ENCODE measurements around the gene HMG20A. TPM values are rescaled to one million over a fixed set of nuclear protein-coding genes. Genes with fewer than 3 reads are reported as not detected.

Gene HMG20A
- total RNA-seq, 6 experiments from 2014 or later, result 26.6 to 30.5 (median 28.3) TPM

- H3K9me3 Mint-ChIP-seq, result no peaks in the 10 kb centered on the region
- peaks cover 3% of the 10 kb centered on the region for H3K27me3 Mint-ChIP-seq (ENCODE audit: insufficient read depth)
- no peaks in the 10 kb centered on the region for H3K4me1 Mint-ChIP-seq (ENCODE audit: low read depth)
- H3K27ac Mint-ChIP-seq, result no peak overlapping the region
- no peak for TF ChIP-seq CTCF (IDR thresholded peaks at IDR 0.05)
- no peak overlapping the region for H3K4me3 Mint-ChIP-seq
- no peak for DNase-seq
- no peaks in the 10 kb centered on the region for H3K36me3 Mint-ChIP-seq (ENCODE audit: low read depth)
These were observed 95.4 kb downstream of the HMG20A start for GRCh38 chr15:77516076-77516475.

GRCh38 chr15:77516786-77517185, 96.1 kb downstream of the HMG20A start:
- H3K4me3 Mint-ChIP-seq, result no peak overlapping the region
- DNase-seq, result no peak
- no peaks in the 10 kb centered on the region for H3K4me1 Mint-ChIP-seq (ENCODE audit: low read depth)
- no peaks in the 10 kb centered on the region for H3K9me3 Mint-ChIP-seq
- H3K27ac Mint-ChIP-seq, result no peak overlapping the region
- no peaks in the 10 kb centered on the region for H3K36me3 Mint-ChIP-seq (ENCODE audit: low read depth)
- TF ChIP-seq CTCF (IDR thresholded peaks at IDR 0.05), result no peak
- H3K27me3 Mint-ChIP-seq (ENCODE audit: insufficient read depth), result peaks cover 3% of the 10 kb centered on the region

- DNase-seq, result no peak
- no peak for TF ChIP-seq CTCF (IDR thresholded peaks at IDR 0.05)
- Mint-ChIP-seq H3K27ac (no peak overlapping the region), H3K4me1 (ENCODE audit: low read depth) (no peaks in the 10 kb centered on the region), H3K9me3 (no peaks in the 10 kb centered on the region), H3K27me3 (ENCODE audit: insufficient read depth) (peaks cover 3% of the 10 kb centered on the region), H3K36me3 (ENCODE audit: low read depth) (no peaks in the 10 kb centered on the region), H3K4me3 (no peak overlapping the region)
These were observed 96.9 kb downstream of the HMG20A start for GRCh38 chr15:77517579-77517978.

GRCh38 chr15:77518458-77518857, 97.8 kb downstream of the HMG20A start:
- Mint-ChIP-seq H3K9me3 (no peaks in the 10 kb centered on the region), H3K27ac (no peak overlapping the region), H3K27me3 (ENCODE audit: insufficient read depth) (peaks cover 4% of the 10 kb centered on the region), H3K4me3 (no peak overlapping the region), H3K36me3 (ENCODE audit: low read depth) (no peaks in the 10 kb centered on the region), H3K4me1 (ENCODE audit: low read depth) (no peaks in the 10 kb centered on the region)
- no peak for DNase-seq
- TF ChIP-seq CTCF (IDR thresholded peaks at IDR 0.05), result no peak

- Mint-ChIP-seq H3K27me3 (ENCODE audit: insufficient read depth) (peaks cover 5% of the 10 kb centered on the region), H3K4me1 (ENCODE audit: low read depth) (no peaks in the 10 kb centered on the region), H3K36me3 (ENCODE audit: low read depth) (no peaks in the 10 kb centered on the region), H3K9me3 (no peaks in the 10 kb centered on the region), H3K4me3 (no peak overlapping the region), H3K27ac (no peak overlapping the region)
- no peak for DNase-seq
- no peak for TF ChIP-seq CTCF (IDR thresholded peaks at IDR 0.05)
These were observed 98.9 kb downstream of the HMG20A start for GRCh38 chr15:77519540-77519939.

- peaks cover 5% of the 10 kb centered on the region for H3K27me3 Mint-ChIP-seq (ENCODE audit: insufficient read depth)
- no peak overlapping the region for H3K27ac Mint-ChIP-seq
- H3K36me3 Mint-ChIP-seq (ENCODE audit: low read depth), result no peaks in the 10 kb centered on the region
- no peak for DNase-seq
- no peak overlapping the region for H3K4me3 Mint-ChIP-seq
- no peaks in the 10 kb centered on the region for H3K4me1 Mint-ChIP-seq (ENCODE audit: low read depth)
- TF ChIP-seq CTCF (IDR thresholded peaks at IDR 0.05), result no peak
- H3K9me3 Mint-ChIP-seq, result no peaks in the 10 kb centered on the region
These were observed 100.5 kb downstream of the HMG20A start for GRCh38 chr15:77521206-77521605.
